HL-60/S4 treated with retinoic acid at 250 ng/mL for 4 days and 3 days (cell line): ENCODE results near the gene STEAP4.

Source experiments
- in situ Hi-C: fragments of 300-500 bp; cut with MboI; formaldehyde crosslinking; loops from 2 replicates; pipeline ENCODE4 v1.7.0; 2022; ENCODE audit warnings: low sequenced_read_pairs

STEAP4 gene

DNA sequence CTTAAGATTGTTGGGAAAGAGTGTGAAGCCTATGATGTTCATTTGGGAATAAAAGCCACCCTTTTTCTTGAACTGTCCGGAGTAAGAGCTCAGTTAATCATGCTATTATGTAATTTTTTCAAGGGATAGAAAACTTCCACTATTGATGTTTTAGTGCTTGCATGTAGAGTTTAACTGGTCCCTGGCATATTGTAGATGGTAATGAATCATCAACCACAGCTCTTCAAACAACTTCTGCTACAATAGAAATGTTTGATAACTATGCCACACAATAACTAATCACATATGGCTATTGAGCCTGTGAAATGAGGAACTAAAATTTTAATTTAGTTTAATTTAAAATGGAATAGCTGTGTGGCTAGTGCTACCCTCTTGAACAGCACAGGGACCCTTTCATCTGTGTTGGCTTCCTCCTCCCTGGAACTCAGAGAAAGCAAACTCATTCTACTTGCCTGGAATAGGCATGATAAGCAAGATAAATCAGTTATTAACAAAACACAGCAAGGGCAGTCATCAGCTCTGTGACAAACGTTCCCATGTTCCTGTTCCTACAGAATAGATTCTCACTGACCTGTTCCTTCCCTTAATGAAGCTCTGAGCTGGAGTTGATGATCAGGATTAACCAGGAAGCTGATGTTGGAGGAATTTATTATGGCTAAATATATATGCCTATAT lies 82.0 kb downstream of the STEAP4 start:
- in situ Hi-C loops: no loop called here

DNA sequence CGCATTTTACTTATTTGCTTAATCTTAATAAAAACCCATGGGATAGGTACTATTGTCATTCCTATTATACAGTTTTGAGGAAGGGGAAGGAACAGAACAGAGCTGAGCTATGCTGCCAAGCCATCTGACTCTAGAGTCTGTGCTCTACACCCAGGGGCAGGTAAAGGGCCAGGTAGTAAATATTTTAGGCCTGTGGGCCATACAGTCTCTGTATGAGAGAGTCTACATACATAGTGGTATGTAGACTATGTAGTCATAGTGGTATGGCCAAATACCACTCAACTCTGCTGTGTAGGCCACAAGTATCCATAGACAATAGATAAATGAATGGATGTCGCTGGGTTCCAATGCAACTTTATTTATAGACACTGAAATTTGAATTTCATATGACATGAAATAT lies 83.4 kb downstream of the STEAP4 start:
- in situ Hi-C loops: no loop called here
